ENCODE results near the gene SLC47A2.

Gene SLC47A2

GRCh38 chr17:19660219-19660870, 56.0 kb downstream of the SLC47A2 start:
- FAIRE-seq (no peak), DNase-seq (ENCODE audit: insufficient read length, low spot score) (no peak)
- TF ChIP-seq POLR2AphosphoS5 (IDR thresholded peaks at IDR 0.05; ENCODE audit: low read depth, low read length): no peak

DNA sequence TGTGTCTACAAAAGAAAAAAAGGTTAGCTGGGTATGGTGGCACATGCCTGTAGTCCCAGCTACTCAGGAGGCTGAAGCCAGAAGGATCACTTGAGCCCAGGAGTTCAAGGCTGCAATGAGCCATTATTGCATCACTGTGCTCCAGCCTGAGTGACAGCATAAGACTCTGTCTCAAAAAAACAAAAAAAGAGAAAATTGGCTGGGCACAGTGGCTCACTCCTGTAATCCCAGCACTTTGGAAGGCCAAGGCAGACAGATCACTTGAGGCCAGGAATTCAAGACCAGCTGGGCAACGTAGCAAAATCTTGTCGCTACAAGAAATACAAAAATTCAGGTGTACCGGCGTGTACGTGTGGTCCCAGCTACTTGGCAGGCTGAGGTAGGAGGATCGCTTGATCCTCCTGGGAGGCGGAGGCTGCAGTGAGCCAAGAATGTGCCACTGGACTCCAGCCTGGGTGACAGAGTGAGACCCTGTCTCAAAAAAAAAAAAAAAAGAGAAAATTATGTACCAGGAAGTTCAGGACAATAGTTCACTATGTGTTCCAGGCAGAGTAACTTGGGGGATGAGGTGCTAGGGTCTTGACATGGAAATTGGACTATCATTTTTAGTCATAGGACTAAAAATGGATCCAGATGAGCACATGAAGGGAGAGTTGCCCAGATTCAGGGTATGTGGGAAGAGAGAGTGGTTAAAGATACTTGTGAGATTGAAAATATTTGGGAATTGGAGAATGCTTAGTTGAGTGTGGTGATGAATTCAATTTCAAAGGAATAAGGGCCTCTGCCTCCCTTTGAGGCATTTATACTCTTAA, 56.8 kb downstream of the SLC47A2 start:
- DNase-seq (ENCODE audit: insufficient read length, low spot score): no peak
- TF ChIP-seq POLR2AphosphoS5 (IDR thresholded peaks at IDR 0.05; ENCODE audit: low read depth, low read length): no peak
- no peak for TF ChIP-seq SPI1 (IDR thresholded peaks at IDR 0.05; ENCODE audit: low read depth, low read length)
- no peak for TF ChIP-seq PAX5 (IDR thresholded peaks at IDR 0.05; ENCODE audit: insufficient read depth, low read length, severe bottlenecking)
- no peak for TF ChIP-seq POU2F2 (IDR thresholded peaks at IDR 0.05; ENCODE audit: low read depth, low read length)
- TF ChIP-seq POLR2A (IDR thresholded peaks at IDR 0.05; ENCODE audit: low read depth, low read length): no peak
- TF ChIP-seq TAF1 (IDR thresholded peaks at IDR 0.05; ENCODE audit: low read depth, low read length): no peak
- FAIRE-seq: no peak

DNA sequence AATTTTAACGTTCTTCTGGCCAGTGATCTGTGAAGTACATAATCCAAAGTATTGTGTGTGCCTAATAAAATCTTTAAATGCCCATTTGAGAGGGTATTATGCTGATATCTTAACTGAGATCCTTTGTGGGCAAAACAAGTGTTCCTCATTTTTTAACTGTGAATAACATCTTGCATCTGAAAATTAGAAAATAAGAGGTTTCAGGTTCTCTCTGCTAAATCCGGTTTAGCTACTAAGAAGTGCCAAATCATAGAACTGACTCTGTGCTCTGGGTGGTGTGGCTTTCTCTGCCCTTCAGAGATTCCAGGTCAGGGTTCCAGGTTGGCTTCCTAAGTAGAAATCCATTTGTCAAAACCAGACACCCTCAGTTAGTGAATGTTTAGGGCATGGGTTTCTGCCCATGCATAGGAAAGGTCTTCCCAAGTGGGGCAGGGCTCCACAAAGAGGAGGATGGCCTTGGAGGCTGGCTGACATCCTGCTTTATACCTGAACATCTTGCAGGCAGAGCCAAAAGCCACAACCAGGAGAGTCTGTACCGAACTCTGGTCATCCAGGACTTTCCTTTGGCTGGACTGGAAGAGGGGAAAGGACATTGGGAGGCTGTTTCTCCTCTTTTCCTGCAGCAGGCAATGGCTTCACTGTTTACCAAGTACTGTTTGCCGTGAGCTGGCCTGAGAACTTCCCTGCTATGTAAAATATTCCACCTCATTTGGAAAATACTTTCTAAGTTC, 59.4 kb downstream of the SLC47A2 start:
- no peak for DNase-seq (ENCODE audit: insufficient read length, low spot score)
- TF ChIP-seq SPI1 (IDR thresholded peaks at IDR 0.05; ENCODE audit: low read depth, low read length) (0 out of 2 replicates have a peak, but pooled peaks have one; percentile 27), POLR2AphosphoS5 (IDR thresholded peaks at IDR 0.05; ENCODE audit: low read depth, low read length) (no peak)
- no peak for FAIRE-seq

GRCh38 chr17:19656336-19656735, 60.0 kb downstream of the SLC47A2 start:
- FAIRE-seq (no peak), DNase-seq (ENCODE audit: insufficient read length, low spot score) (no peak)
- TF ChIP-seq TAF1 (IDR thresholded peaks at IDR 0.05; ENCODE audit: low read depth, low read length): no peak
- TF ChIP-seq POLR2AphosphoS5 (IDR thresholded peaks at IDR 0.05; ENCODE audit: low read depth, low read length): no peak
- no peak for TF ChIP-seq SPI1 (IDR thresholded peaks at IDR 0.05; ENCODE audit: low read depth, low read length)
- no peak for TF ChIP-seq POU2F2 (IDR thresholded peaks at IDR 0.05; ENCODE audit: low read depth, low read length)
- TF ChIP-seq POLR2A (IDR thresholded peaks at IDR 0.05; ENCODE audit: low read depth, low read length): no peak
- no peak for TF ChIP-seq PAX5 (IDR thresholded peaks at IDR 0.05; ENCODE audit: insufficient read depth, low read length, severe bottlenecking)

GRCh38 chr17:19654896-19655295, 61.5 kb downstream of the SLC47A2 start:
- no peak for FAIRE-seq
- no peak for DNase-seq (ENCODE audit: insufficient read length, low spot score)
- TF ChIP-seq POLR2AphosphoS5 (IDR thresholded peaks at IDR 0.05; ENCODE audit: low read depth, low read length): no peak
- TF ChIP-seq PAX5 (IDR thresholded peaks at IDR 0.05; ENCODE audit: insufficient read depth, low read length, severe bottlenecking): no peak
- TF ChIP-seq POU2F2 (IDR thresholded peaks at IDR 0.05; ENCODE audit: low read depth, low read length): no peak
- TF ChIP-seq TAF1 (IDR thresholded peaks at IDR 0.05; ENCODE audit: low read depth, low read length): no peak
- no peak for TF ChIP-seq POLR2A (IDR thresholded peaks at IDR 0.05; ENCODE audit: low read depth, low read length)
- no peak for TF ChIP-seq SPI1 (IDR thresholded peaks at IDR 0.05; ENCODE audit: low read depth, low read length)

DNA sequence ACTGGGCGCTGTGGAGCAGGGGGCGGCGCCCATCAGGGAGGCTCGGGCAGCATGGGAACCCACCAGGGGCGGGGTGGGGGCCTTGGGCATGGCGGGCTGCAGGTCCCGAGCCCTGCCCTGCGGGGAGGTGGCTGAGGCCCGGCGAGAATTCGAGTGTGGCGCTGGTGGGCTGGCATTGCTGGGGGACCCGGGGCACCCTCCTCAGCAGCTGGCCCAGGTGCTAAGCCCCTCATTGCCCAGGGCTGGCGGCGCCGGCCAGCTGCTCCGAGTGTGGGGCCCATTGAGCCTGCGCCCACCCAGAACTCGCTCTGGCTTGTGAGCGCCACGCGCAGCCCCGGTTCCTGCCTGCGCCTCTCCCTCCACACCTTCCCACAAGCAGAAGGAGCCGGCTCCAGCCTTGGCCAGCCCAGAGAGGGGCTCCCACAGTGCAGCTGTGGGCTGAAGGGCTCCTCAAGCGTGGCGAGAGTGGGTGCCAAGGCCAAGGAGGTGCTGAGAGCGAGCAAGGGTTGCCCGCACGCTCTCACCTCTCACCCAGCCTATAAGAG, 62.0 kb downstream of the SLC47A2 start:
- TF ChIP-seq POU2F2 (IDR thresholded peaks at IDR 0.05; ENCODE audit: low read depth, low read length): no peak
- no peak for TF ChIP-seq PAX5 (IDR thresholded peaks at IDR 0.05; ENCODE audit: insufficient read depth, low read length, severe bottlenecking)
- no peak for TF ChIP-seq TAF1 (IDR thresholded peaks at IDR 0.05; ENCODE audit: low read depth, low read length)
- TF ChIP-seq POLR2AphosphoS5 (IDR thresholded peaks at IDR 0.05; ENCODE audit: low read depth, low read length): no peak
- no peak for TF ChIP-seq POLR2A (IDR thresholded peaks at IDR 0.05; ENCODE audit: low read depth, low read length)
- no peak for TF ChIP-seq SPI1 (IDR thresholded peaks at IDR 0.05; ENCODE audit: low read depth, low read length)
- DNase-seq (ENCODE audit: insufficient read length, low spot score) (no peak), FAIRE-seq (no peak)

- DNase-seq (ENCODE audit: insufficient read length, low spot score) (no peak), FAIRE-seq (no peak)
- TF ChIP-seq TAF1 (IDR thresholded peaks at IDR 0.05; ENCODE audit: low read depth, low read length) (no peak), SPI1 (IDR thresholded peaks at IDR 0.05; ENCODE audit: low read depth, low read length) (no peak), POU2F2 (IDR thresholded peaks at IDR 0.05; ENCODE audit: low read depth, low read length) (no peak), POLR2AphosphoS5 (IDR thresholded peaks at IDR 0.05; ENCODE audit: low read depth, low read length) (no peak), PAX5 (IDR thresholded peaks at IDR 0.05; ENCODE audit: insufficient read depth, low read length, severe bottlenecking) (no peak), POLR2A (IDR thresholded peaks at IDR 0.05; ENCODE audit: low read depth, low read length) (no peak)
These were observed 63.8 kb downstream of the SLC47A2 start for GRCh38 chr17:19652595-19652994.

DNA sequence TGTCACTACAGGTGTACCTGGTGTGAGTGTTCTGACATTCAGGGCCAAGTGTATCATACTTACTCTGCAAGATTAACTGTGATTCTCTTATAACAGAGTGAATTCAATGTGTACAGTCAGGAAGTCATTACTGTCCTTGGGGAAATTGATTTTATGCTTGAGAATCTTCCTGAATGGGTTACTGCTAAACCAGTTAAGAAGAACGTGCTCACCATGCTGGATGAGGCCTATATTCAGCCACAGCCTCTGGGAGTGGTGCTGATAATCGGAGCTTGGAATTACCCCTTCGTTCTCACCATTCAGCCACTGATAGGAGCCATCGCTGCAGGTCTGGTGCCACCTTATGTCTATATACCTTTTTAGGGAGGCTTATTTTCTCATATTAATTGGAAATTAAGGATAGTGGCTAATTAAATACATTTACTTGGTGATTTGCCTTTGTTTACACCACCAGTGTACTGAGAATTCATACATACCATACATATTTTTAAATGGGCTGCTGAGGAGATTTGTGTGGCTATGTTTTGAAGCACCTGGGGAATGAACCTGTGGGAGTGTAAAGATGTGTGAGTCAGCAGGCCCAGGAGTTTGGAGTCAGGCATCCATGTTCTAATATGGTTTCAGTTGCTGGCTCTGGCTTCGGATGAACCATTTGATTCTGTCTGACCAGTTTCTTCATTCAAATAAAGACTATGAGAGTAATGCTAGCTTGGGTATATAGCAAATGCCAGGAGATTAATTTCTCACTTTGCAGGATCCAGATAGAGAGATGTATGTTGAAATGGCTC, 64.7 kb downstream of the SLC47A2 start:
- FAIRE-seq (no peak), DNase-seq (ENCODE audit: insufficient read length, low spot score) (no peak)
- no peak for TF ChIP-seq POLR2AphosphoS5 (IDR thresholded peaks at IDR 0.05; ENCODE audit: low read depth, low read length)
- no peak for TF ChIP-seq SPI1 (IDR thresholded peaks at IDR 0.05; ENCODE audit: low read depth, low read length)
- TF ChIP-seq TAF1 (IDR thresholded peaks at IDR 0.05; ENCODE audit: low read depth, low read length): no peak
- no peak for TF ChIP-seq PAX5 (IDR thresholded peaks at IDR 0.05; ENCODE audit: insufficient read depth, low read length, severe bottlenecking)
- no peak for TF ChIP-seq POLR2A (IDR thresholded peaks at IDR 0.05; ENCODE audit: low read depth, low read length)
- no peak for TF ChIP-seq POU2F2 (IDR thresholded peaks at IDR 0.05; ENCODE audit: low read depth, low read length)

DNA sequence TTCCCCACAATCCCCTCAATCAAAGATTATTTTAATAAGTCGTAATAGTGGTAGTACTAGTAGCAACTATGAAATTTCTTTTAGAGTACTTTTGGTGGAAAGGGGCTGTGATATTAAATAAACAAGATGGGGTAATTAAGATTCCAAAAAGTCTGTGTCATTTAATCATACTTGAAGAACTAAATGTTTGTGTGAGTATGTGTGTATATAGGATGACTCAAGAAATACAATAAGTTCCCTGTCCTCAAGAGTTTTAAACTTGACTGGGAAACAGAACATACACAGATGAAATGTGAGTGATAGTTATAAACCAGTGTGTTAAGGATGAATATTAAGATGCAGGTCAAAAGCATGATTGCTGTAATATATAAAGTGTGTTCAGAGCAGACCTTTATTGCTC, 65.6 kb downstream of the SLC47A2 start:
- no peak for FAIRE-seq
- DNase-seq (ENCODE audit: insufficient read length, low spot score): no peak
- TF ChIP-seq POLR2A (IDR thresholded peaks at IDR 0.05; ENCODE audit: low read depth, low read length) (no peak), POLR2AphosphoS5 (IDR thresholded peaks at IDR 0.05; ENCODE audit: low read depth, low read length) (no peak)

All from GM12891 (cell line).